D721Med (cell line): Measurements from ENCODE around the gene CBX4.

Experiments
- DNase-seq: peaks from one replicate; pipeline ENCODE4 v3.0.0; 2011; ENCODE audit warnings: low spot score; ENCODE audit not compliant: insufficient read length
- FAIRE-seq: peaks from 2 replicates; lab custom pipeline; 2011; peaks lifted over from hg19 to GRCh38; lab: Jason Lieb, UNC
- CTCF ChIP-seq: IDR thresholded peaks from 2 replicates; pipeline ENCODE4 v1.5.1; 2012; ENCODE audit warnings: mild to moderate bottlenecking, control low read depth; ENCODE audit not compliant: insufficient read depth; ENCODE audit errors: missing control alignments

Gene CBX4

GRCh38 chr17:79865351-79866210 is 26.3 kb upstream of the CBX4 start:
- no peak for FAIRE-seq
- no peak for TF ChIP-seq CTCF
- DNase-seq: no peak

GRCh38 chr17:79864617-79865250 is 25.5 kb upstream of the CBX4 start:
- DNase-seq (no peak), FAIRE-seq (no peak)
- TF ChIP-seq CTCF: no peak

GRCh38 chr17:79864147-79864546 is 24.9 kb upstream of the CBX4 start:
- no peak for TF ChIP-seq CTCF
- FAIRE-seq (no peak), DNase-seq (no peak)

- DNase-seq: no peak
- TF ChIP-seq CTCF: no peak
- FAIRE-seq: no peak
These were observed 23.7 kb upstream of the CBX4 start for GRCh38 chr17:79862771-79863440.

- no peak for TF ChIP-seq CTCF
- FAIRE-seq (no peak), DNase-seq (no peak)
These were observed 23.0 kb upstream of the CBX4 start for GRCh38 chr17:79862238-79862637.

- DNase-seq (no peak), FAIRE-seq (no peak)
- TF ChIP-seq CTCF: no peak
These were observed 22.4 kb upstream of the CBX4 start for GRCh38 chr17:79861413-79862216.
